Germinal center (tissue), 1 donor: ENCODE measurements around the gene RANBP1.
A peak's percentile ranks its signal among the peaks of the same experiment; 100 is the strongest.
"Not testable (repeated sequence)": the region's sequence is repeated elsewhere in the genome, so short reads cannot be mapped to it uniquely, and the experiment has no call there.

Source experiments
- DNase-seq: peaks from one replicate; pipeline ENCODE4 v3.0.0; 2012; ENCODE audit warnings: mixed read lengths, low spot score

Gene RANBP1

GRCh38 chr22:20154602-20155187 is 38.8 kb downstream of the RANBP1 start:
- DNase-seq, result no peak

- DNase-seq, result no peak
Observed at GRCh38 chr22:20155330-20156041, 39.6 kb downstream of the RANBP1 start.

- DNase-seq, result no peak
Observed at GRCh38 chr22:20156042-20156389, 40.1 kb downstream of the RANBP1 start.

- DNase-seq, result peak; percentile 87
Observed at GRCh38 chr22:20156611-20157429, 40.9 kb downstream of the RANBP1 start.

- DNase-seq, result no peak
Observed at GRCh38 chr22:20157430-20158183, 41.7 kb downstream of the RANBP1 start.

- DNase-seq, result no peak
Observed at GRCh38 chr22:20158391-20159036, 42.6 kb downstream of the RANBP1 start.

GRCh38 chr22:20159076-20159475 is 43.2 kb downstream of the RANBP1 start:
- no peak for DNase-seq

GRCh38 chr22:20159531-20159930 is 43.6 kb downstream of the RANBP1 start:
- not testable (repeated sequence) for DNase-seq

GRCh38 chr22:20160041-20160440 is 44.1 kb downstream of the RANBP1 start:
- DNase-seq, result no peak

- no peak for DNase-seq
Observed at GRCh38 chr22:20164863-20165262, 49.0 kb downstream of the RANBP1 start.

- DNase-seq, result no peak
Observed at GRCh38 chr22:20165421-20165820, 49.5 kb downstream of the RANBP1 start.

GRCh38 chr22:20165913-20166312 is 50.0 kb downstream of the RANBP1 start:
- DNase-seq, result no peak

GRCh38 chr22:20166703-20167102 is 50.8 kb downstream of the RANBP1 start:
- no peak for DNase-seq

- no peak for DNase-seq
Observed at GRCh38 chr22:20167643-20168322, 51.9 kb downstream of the RANBP1 start.

- no peak for DNase-seq
Observed at GRCh38 chr22:20169253-20169822, 53.4 kb downstream of the RANBP1 start.

GRCh38 chr22:20170170-20170569 is 54.3 kb downstream of the RANBP1 start:
- no peak for DNase-seq

- DNase-seq, result no peak
Observed at GRCh38 chr22:20171288-20172140, 55.6 kb downstream of the RANBP1 start.

GRCh38 chr22:20172141-20172613 is 56.3 kb downstream of the RANBP1 start:
- no peak for DNase-seq

- DNase-seq, result no peak
Observed at GRCh38 chr22:20173246-20173645, 57.3 kb downstream of the RANBP1 start.

GRCh38 chr22:20173772-20174171 is 57.9 kb downstream of the RANBP1 start:
- no peak for DNase-seq
